Hypothalamus (tissue), 51 donors: ENCODE measurements around the gene PRKAR1B.

ENCODE experiments used
- DNase-seq, 51 donors: peaks; one replicate each; lab custom pipeline; 2025; lab: John Stamatoyannopoulos, UW

Gene PRKAR1B

DNA sequence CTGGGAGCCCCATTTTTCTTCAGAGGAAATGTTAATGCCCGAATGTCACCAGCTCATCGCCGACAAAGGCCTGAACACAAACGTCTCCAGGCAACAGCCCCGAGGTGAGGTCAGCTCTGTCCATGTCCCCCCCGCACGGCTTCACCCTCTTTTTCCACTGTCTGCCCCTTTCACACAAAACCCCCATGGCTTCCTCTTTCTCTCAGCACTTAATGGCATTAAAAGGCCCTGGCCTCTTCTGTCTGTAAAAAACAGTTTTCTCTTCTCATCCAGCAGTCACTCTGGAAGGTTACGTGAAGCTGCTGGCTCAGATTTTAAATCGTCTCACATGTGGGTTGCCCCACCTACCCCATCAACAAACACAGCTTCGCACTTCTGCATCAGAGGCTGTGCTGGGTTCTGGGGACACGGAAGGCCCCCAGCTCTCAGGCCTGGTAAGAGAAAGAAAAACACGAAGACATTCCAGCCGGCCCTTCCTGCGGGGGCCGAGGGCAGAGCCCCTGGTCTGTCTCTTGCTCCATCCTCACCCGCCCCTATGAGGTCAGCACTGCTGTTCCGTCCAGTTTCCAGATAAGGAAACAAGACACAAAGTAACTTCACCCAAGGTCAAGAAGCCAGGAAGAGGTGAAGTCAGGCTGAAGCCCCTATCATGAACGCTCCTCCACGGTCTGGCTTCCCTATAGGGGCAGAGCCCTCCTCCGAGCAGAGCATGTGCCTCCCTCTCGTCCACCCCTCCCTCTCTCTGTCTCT is 116.4 kb downstream of the PRKAR1B start:
- DNase-seq, result peak in 1 of 51 donors; percentile 24

GRCh38 chr7:610141-610530 is 116.9 kb downstream of the PRKAR1B start:
- no peak for DNase-seq

DNA sequence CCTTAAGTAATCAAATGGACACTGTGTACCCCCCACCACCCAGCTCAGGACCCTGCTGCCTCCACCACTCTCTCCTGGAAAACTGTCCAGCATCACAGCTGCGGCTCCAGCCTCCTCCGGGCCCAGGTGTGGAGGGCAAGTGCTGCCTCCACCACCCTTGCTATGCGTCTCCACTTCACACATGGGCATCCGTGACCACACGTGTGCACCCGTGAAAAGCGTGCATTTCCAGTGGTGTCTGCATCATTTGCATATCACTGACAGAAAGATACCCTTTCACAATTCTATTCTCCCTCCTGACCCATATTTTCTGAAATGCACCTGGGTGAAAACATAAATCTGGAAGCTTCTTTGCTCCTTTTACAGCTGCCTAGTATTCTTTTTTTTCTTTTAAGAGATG is 117.7 kb downstream of the PRKAR1B start:
- DNase-seq, result no peak

DNA sequence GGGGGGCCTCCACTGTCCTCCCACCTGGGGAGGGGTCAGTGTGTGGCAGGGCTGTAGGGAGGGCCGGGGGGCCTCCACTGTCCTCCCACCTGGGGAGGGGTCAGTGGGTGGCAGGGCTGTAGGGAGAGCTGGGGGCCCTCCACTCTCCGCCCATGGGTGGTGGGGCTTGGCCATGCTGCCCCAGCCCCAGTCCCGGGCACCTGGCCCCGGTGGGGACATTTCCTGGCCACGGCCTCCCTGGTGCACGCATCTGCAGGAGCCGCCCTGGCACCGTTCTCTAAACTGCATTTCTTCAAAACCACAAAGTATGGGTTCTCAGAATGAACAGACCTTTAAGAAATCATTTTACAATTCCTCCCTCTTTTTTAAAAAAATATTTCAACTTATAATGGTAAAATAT is 118.1 kb downstream of the PRKAR1B start:
- no peak for DNase-seq

GRCh38 chr7:608361-608760 is 118.7 kb downstream of the PRKAR1B start:
- no peak for DNase-seq

GRCh38 chr7:607938-608337 is 119.1 kb downstream of the PRKAR1B start:
- no peak for DNase-seq

GRCh38 chr7:605661-606450 is 121.2 kb downstream of the PRKAR1B start:
- DNase-seq, result no peak

DNA sequence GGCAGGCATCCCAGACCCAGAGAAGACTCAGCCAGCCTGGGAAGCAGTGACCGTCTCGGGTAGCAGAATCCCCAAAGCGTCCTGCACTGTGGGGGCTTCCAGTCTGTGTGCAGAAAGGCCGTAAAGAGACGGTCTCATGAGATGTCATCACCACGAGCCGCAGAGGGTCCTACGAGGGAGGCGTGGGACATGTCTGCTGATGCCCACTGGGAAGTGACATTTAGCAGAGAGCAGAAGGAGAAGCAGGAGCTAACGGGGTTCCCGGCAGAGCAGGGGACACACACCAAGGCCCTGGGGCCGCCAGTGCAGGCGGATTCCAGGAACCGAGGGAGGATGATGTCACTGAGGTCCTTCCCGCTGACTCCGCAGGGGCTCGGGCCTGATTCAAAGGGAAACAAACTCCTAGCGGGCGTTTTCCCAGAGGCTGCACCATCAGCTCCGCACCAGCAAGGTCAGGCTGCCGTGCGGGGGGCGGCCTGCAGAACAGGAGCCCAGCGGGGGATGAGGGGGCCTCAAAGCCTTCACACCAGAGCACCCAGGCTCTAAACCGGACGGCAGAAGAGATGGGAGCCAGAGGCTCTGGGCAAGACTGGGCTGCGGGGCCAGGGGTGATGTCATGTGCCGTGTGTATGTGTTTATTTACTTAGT is 122.1 kb downstream of the PRKAR1B start:
- no peak for DNase-seq

GRCh38 chr7:604001-604883 is 122.8 kb downstream of the PRKAR1B start:
- peak in 24 of 51 donors; percentile 10 to 58 (median 34) for DNase-seq

GRCh38 chr7:603152-603951 is 123.7 kb downstream of the PRKAR1B start:
- DNase-seq, result no peak

- peak in 1 of 51 donors; percentile 24 for DNase-seq
These were observed 124.5 kb downstream of the PRKAR1B start for GRCh38 chr7:602341-603141.

GRCh38 chr7:601595-602340 is 125.3 kb downstream of the PRKAR1B start:
- peak in 5 of 51 donors; percentile 19 to 48 (median 32) for DNase-seq

DNA sequence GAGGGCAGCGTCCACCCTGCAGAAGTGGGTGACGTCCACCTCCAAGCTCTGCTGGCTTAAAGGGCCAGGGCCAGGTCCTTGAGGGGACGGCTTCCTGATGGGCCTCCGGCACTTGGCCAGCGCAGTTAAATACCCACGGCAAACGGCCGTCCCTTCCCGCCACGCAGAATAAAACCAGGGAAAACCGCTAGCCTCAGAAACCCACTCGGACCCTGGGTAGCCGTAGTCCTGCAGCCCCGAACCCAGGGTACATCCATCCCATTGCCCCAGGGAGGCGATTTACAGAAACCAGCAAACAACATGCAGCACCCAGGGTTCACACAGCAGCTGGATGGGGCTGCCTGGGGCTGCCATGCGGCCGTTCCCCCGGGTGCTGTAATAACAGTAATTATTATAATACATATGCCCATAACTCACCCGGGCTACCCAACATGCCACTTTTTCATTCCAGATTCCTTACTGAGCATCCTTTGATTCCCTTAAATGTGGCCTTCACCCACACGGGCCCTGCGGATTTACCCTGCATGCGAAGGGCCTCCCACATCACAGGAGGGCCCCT is 126.0 kb downstream of the PRKAR1B start:
- DNase-seq, result no peak

DNA sequence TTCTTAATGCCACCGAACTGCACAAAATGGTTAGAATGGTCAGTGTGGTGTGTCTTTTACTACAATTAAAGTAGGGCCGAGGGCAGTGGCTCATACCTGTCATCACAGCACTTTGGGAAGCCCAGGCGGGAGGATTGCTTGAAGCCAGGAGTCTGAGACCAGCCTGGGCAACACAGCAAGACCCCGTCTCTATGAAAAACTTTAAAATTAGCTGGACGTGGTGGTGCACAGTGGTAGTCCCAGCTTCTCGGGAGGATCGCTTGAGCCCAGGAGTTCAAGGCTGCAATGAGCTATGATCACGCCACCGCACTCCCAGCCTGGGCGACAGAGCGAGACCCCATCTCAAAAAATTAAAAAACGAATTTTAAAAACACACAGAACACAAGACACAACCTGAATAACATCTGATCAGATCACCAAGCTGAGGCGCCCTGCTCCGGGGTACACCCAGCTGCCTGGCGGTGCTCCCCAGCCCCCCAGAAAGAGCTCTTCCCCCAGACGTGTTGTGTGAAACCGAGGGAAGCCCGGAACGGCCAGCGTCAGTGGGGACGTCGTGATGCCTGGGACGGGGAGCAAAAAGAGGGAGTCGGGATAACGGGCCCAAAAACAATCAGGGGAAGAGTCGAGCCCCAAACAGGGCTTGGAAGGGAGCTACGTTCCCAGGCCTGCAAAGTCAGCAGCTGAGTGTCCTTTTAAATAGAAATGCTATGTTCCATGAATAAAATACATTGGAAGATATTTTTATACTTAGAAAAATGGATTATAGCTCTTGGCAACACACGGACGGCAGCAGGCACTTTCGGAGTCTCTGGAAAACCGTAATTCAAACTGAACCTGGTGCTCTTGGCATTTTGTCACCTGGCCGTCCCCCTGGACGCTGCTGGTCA is 126.7 kb downstream of the PRKAR1B start:
- no peak for DNase-seq

GRCh38 chr7:598899-599298 is 128.2 kb downstream of the PRKAR1B start:
- peak in 22 of 51 donors; percentile 7 to 63 (median 40) for DNase-seq

- DNase-seq, result peak in 1 of 51 donors; percentile 40
These were observed 129.5 kb downstream of the PRKAR1B start for GRCh38 chr7:597348-598178.
